Activated CD4-positive, CD25-positive, alpha-beta regulatory T cell treated with anti-CD3 and anti-CD28 coated beads, Interleukin-2, amount 50 U/mL, for 16 hours (primary cell): ENCODE measurements around the gene SEPTIN5.

ENCODE experiments used
- DNase-seq: peaks from one replicate; pipeline ENCODE4 v3.0.0-alpha.2; 2020; ENCODE audit warnings: low read depth, low spot score

Gene SEPTIN5

DNA sequence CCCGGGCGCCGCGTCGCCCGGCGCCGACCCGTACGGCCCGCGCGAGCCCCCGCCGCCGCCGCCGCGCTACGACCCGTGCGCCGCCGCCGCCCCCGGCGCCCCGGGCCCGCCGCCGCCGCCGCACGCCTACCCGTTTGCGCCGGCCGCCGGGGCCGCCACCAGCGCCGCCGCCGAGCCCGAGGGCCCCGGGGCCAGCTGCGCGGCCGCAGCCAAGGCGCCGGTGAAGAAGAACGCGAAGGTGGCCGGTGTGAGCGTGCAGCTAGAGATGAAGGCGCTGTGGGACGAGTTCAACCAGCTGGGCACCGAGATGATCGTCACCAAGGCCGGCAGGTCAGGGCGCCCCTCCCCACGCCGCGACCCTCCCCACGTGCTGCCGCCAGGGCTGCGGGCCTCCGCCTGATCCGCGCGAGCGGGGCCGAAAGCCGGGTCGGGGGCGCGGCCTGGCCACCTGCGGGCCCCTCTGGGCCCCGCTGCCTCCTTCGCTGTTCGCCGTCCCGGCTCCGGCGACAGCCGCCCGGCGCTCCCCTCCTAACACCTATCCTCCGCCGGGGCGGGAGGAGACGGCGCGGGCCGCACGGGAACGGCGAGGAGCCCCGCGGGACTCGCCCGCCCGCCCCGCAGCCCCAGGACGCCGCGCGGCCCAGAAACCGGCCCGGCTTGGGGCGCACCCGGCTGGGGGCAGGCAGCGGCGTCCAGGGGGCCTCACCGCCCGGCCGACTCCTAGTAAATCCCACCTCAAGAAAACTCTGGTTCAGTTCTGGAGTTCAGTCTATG lies 46.8 kb downstream of the SEPTIN5 start:
- DNase-seq = no peak

- DNase-seq = no peak
Measured at GRCh38 chr22:19761725-19762567, 47.6 kb downstream of the SEPTIN5 start.

- DNase-seq = no peak
Measured at GRCh38 chr22:19762568-19763457, 48.5 kb downstream of the SEPTIN5 start.

- no peak for DNase-seq
Measured at GRCh38 chr22:19763458-19764298, 49.4 kb downstream of the SEPTIN5 start.

- DNase-seq = no peak
Measured at GRCh38 chr22:19764299-19764593, 49.9 kb downstream of the SEPTIN5 start.

DNA sequence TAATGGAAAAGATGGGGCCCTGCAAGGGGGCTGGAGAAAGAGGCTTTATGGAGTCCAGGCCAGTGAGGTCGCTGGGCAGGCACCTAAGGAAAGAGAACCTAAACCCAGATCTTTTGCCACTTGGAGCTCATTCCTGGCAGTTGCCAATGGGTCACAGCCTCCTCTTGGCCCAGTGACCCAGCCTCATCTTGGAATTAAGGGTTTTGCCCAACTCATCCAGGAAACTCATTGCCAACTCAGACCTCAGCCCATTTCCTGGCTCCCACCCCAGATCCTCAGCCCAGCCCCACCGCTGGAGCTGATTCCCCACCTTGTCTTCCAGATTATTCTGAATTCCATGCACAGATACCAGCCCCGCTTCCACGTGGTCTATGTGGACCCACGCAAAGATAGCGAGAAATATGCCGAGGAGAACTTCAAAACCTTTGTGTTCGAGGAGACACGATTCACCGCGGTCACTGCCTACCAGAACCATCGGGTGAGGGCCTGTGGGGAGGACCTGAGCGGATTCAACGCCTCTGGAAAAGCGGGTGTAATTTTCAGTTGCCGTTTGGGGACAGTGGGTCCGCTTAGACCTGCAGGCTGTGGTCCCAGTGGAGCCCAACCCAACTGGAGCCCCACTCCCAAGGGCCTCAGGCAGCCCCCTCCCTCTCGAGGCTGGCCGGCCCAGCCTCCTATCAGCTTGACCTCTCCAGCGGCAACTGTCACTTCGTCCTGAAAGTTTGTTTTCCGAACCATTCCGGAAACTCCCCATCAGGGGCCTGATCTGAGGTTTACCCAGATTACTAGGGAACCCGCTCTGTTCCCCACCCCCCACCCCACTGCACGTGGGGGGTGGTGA lies 50.6 kb downstream of the SEPTIN5 start:
- DNase-seq = no peak

DNA sequence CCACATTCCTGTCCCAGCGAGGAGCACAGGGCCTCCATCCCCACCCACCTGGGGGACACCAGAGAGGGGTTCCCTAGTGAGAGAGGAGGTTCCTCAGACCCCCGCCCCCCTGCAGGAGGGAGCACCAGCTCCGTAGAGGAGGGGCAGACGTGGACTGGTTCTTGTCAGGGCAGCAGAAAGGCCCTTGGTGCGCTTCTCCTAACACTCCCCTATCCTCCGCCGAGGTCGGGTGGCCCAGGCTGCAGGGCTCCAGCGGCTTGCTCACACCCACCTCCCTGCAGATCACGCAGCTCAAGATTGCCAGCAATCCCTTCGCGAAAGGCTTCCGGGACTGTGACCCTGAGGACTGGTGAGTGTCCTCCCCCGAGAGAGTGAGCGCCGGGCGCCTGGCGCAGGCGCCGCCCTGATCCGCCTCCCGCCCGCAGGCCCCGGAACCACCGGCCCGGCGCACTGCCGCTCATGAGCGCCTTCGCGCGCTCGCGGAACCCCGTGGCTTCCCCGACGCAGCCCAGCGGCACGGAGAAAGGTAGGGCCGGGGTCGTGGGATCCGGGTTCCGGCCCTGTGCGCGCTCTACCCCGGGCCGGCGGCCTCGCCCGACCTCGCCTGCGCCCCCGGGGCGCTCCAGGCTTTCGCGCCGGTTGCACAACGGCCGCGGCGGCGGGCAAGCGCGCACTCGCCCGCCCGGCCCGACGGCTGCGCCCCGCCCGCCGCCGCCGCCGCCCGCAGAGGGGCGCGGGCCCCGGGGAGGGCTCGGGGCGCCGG lies 51.4 kb downstream of the SEPTIN5 start:
- no peak for DNase-seq

DNA sequence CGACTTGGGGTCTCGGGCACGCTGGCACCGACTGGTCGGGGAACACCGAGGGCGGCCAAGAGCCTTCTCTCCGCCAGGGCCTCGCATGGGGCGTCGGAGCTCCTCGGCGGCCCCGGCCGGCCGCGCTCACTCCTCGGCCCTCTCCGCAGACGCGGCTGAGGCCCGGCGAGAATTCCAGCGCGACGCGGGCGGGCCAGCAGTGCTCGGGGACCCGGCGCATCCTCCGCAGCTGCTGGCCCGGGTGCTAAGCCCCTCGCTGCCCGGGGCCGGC lies 51.9 kb downstream of the SEPTIN5 start:
- no peak for DNase-seq

DNA sequence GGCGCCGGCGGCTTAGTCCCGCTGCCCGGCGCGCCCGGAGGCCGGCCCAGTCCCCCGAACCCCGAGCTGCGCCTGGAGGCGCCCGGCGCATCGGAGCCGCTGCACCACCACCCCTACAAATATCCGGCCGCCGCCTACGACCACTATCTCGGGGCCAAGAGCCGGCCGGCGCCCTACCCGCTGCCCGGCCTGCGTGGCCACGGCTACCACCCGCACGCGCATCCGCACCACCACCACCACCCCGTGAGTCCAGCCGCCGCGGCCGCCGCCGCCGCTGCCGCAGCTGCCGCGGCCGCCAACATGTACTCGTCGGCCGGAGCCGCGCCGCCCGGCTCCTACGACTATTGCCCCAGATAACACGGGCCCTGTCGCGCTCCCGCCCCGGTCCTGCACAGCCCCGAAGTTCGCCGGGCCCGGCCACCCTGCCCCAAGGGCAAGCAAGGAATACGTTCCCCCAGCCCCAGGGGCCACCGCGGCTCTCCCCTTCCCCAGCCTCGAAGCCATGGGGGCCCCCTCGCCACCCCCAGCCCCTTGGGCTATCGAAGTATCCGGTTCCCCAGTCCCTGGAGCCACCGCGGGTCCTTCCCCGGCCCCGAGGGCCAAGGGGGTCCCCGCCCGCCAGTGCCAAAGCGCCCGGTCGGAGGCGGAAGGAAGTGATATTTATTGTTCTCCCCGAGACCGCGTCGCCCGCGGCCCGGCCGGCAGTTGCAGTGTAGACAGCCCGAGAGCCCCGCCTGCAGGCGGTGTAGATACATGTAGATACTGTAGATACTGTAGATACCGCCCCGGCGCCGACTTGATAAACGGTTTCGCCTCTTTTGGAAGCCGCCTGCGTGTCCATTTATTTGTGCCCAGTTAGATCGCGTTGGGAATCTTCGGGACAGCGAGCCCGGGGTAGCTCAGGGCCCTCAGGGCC lies 52.5 kb downstream of the SEPTIN5 start:
- no peak for DNase-seq

GRCh38 chr22:19767427-19768341 lies 53.4 kb downstream of the SEPTIN5 start:
- DNase-seq = no peak

- no peak for DNase-seq
Measured at GRCh38 chr22:19769393-19769715, 55.1 kb downstream of the SEPTIN5 start.

- no peak for DNase-seq
Measured at GRCh38 chr22:19770349-19771220, 56.3 kb downstream of the SEPTIN5 start.

DNA sequence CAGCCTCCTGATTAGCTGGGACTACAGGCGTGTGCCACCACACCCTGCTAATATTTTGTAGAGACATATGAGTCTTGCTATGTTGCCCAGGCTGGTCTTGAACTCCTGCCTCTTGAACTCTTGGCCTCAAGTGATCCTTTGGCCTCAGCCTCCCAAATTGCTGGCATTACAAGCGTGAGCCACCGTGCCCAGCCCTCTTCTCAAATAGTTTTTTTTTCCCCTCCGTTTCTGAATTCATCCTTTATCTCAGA lies 58.0 kb downstream of the SEPTIN5 start:
- no peak for DNase-seq
